Limb (tissue), 2 donors: ENCODE results near the gene RBM45.
"Not testable (repeated sequence)": the region's sequence is repeated elsewhere in the genome, so short reads cannot be mapped to it uniquely, and the experiment has no call there.

Experiments
- DNase-seq, 2 donors: peaks; one replicate each; pipeline ENCODE4 v3.0.0-alpha.2; 2016; ENCODE audit errors: extremely low spot score in 2 of 2

RBM45 gene, protein sequence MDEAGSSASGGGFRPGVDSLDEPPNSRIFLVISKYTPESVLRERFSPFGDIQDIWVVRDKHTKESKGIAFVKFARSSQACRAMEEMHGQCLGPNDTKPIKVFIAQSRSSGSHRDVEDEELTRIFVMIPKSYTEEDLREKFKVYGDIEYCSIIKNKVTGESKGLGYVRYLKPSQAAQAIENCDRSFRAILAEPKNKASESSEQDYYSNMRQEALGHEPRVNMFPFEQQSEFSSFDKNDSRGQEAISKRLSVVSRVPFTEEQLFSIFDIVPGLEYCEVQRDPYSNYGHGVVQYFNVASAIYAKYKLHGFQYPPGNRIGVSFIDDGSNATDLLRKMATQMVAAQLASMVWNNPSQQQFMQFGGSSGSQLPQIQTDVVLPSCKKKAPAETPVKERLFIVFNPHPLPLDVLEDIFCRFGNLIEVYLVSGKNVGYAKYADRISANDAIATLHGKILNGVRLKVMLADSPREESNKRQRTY

DNA sequence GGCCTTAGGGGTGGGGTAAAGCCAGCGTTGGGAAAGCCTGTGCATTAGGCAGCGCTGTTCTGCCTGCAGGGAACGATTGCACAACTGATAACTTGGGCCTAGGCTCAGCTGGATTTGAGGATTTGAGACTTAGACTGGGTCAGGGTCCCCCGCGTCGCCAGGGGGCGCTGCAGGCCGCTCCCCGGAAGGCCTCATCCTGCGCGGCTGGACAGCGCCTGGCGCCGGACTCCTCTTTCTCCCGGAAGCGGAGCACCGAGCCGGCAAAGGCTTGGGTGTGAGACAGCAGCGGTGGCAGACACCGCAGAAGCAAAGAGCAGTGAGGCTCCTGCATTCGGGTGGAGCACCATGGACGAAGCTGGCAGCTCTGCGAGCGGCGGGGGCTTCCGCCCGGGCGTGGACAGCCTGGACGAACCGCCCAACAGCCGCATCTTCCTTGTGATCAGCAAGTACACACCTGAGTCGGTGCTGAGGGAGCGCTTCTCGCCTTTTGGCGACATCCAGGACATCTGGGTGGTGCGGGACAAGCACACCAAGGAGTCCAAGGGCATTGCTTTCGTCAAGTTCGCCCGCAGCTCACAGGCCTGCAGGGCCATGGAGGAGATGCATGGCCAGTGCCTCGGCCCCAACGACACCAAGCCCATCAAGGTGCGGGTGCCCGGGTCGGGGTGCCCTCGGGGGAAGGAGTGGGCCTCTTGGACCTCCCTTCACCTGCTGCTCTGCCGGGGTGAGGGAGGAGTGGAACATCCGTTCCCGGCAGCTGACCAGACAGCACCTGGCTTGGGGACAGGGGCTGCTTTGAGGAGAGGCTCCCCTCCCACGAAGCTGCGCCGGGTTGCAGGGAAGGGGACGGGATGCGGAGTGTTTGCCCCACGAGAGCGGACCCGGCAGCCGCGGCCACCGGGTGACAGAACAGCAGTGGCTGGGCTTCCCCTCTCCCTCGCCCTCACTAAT lies at the start of gene RBM45:
Gene RBM45 (plus strand): TSS at position 236 of the 951 bp plus-strand sequence. CDS start 110 bp downstream, at position 346.
- peak; percentile 89 to 94 for DNase-seq

DNA sequence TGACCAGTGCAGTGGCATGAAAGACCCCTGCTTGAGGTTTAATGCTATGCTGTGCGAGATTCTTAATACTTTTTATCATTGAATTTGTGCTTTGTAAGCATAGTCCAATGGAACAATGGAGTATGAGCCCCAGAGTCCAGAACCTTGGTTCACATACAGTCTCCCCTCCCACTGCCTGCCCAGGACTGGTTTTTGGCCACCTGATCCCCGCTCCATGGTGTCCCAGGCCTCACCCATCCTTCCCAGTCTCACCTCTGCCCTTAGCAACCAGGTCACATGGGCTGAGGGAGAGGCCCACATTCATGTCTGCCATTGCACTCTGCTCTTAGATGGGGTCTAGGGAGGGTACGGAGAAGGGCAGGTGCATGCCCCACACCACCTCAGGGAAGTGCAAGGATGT lies 45.9 kb upstream of the RBM45 start:
- no peak for DNase-seq

DNA sequence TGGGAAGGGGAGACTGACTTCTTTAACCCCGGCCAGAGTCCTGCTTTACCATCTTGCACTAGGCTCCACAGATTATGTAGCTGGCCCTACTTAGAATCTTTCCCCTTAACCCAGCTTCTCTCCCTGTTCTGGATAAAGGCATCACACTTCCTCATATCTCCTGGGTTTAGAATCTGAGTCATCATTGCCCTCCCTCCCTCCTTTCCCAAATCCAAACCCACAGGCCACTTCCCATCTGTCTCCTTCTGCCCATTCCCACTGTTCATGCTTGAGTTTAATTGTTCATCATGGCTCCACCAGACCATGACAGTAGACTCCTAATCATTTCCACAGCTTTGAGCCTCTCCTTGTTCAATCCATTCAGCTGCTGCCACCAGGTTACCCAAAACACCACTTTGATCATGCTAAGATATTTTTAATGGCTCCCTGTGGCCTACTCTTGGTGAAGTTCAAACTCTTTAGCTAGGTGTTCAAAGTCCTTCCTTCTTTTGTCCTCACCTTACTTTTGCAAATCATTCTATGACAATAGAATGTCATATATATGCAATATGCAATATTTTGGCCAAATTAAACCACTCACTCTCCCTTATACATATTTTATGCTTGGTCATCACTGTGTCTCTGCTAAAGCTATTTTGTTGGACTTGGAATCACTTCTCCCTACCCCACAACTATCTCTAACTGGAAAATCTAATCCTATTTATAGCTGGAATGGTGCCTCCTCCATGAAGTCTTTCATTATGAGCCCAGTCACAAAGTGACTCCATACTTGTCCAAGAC lies 45.2 kb upstream of the RBM45 start:
- no peak for DNase-seq

DNA sequence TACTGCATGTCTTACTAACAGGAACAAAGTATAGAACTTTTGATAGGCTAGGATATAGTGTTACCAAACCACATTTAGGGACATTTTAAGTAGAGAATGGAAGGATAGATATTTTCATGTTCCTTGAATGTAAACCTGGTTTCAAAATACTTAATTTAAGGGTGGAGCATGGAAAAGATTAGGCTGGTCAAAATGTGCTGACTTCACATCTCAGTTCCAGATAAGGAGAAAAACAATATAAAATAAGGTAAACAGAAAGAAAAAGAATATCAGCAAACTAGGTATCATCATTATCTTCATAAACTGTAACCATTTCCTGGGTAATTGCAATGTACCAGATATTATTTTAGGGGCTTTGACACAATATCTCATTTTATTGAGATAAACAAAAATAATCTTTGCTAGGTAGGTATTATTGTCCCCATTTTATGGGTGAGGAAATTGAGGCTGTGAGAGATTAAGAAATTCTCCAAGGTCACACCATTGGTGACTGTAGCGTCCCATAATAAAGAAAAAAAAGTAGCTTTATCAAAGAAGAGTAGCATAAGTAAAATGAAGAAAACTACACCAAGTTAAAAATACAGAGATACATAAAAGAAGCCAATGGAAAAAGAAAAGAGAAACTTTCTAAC lies 43.3 kb upstream of the RBM45 start:
- DNase-seq: no peak

DNA sequence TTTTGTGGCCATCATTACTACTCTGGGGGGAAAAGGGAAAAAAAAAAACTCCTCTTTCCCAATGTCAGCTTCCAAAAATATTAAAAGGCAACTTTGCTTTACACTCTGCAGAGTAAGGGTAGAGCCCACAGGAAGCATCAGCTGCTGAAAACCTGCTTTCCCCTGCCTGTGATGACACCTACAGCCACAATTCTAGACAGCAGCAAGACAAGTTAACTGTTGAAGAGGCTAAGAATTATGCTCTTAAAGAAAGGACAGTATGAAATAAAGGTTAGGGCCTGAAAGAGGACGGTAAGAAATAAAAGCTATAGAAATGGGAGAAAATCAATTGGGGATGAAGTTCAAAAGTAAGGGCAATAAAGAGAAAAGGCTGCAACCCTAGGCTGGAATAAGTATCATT lies 42.7 kb upstream of the RBM45 start:
- DNase-seq: no peak

DNA sequence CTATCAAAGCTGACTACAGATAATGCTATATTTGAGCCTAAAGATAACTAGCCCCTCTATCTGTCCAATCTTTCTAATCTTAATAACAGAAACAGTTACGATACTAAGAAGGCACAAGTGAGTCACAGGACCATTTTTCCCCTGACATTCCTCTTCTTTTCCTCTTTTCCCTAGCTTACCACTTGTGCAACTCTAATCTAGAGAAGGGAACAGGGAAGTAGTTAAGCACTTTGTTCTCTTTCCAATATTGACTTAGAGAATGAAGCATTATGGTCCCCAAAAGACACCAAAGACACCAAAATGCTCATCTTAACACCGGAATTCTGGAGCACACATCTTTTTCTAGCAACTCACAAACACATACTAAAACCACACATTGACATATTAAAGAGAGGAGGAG lies 41.4 kb upstream of the RBM45 start:
- DNase-seq: no peak

DNA sequence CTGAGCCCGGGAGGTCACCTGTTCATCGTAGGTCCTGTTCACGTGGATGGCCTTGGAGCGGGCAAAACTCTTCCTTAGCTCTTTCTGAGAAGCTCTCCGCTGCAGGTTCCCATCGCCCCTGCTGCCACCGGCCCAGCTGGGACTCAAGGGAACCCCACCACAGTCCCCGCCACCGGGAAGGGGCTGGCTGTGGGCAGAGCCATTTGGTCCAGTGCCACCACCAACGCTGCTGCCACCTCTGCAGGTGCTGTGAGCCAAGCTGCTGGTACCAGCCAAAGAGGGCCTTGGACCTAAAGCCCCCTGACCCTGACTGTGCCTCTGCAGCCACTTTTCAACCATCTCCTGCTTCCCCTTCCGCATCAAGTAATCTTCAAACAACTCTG lies 40.2 kb upstream of the RBM45 start:
- DNase-seq: no peak

DNA sequence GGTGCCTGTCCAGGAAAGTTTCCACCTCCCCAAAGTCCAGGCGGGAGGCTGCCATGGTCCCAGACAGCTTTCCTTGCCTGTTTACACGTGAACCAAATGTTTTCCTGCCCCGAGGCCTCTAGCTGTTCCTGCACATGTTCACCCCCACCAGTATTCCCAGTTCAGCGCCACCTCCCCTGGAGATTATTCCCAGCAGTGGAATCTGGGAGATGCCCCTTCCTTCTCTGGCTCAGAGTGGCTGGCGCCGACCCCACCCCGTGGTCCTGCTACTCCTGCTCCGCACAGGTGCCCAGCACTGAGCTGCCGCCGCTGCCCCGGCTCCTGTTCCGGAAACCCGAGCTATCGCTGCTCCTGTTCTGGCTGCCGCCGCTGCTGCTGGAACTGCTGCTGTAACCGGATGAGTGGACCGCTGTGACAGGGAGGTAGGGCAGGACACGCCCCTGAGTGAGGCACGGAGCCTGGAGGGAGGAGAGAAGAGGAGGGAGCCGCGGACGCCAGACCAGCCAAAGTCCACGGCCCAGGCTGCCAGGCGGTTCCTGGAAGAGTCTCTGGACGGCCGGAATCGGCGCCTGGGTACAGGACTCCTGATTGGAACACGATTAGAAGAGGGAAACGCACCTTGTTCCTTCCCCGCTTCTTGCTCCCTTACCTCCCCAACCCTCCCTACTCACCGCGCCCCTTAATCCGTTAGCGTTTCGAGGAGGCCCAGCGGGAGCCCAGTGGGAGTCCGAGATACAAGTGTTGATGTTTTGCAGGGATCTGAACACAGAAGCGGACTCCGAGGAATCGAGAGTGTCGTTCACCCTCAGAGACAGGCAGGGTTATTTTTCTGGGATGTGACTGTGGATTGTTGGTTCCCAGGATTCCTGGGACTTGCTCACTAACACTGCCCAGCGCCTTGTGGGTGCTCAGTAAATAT lies 39.6 kb upstream of the RBM45 start, which contains the start of gene PDE11A:
Gene PDE11A (minus strand): TSS at position 395 of the 919 bp plus-strand sequence. CDS start 340 bp downstream, at position 55.
- peak; percentile 56 to 76 for DNase-seq

DNA sequence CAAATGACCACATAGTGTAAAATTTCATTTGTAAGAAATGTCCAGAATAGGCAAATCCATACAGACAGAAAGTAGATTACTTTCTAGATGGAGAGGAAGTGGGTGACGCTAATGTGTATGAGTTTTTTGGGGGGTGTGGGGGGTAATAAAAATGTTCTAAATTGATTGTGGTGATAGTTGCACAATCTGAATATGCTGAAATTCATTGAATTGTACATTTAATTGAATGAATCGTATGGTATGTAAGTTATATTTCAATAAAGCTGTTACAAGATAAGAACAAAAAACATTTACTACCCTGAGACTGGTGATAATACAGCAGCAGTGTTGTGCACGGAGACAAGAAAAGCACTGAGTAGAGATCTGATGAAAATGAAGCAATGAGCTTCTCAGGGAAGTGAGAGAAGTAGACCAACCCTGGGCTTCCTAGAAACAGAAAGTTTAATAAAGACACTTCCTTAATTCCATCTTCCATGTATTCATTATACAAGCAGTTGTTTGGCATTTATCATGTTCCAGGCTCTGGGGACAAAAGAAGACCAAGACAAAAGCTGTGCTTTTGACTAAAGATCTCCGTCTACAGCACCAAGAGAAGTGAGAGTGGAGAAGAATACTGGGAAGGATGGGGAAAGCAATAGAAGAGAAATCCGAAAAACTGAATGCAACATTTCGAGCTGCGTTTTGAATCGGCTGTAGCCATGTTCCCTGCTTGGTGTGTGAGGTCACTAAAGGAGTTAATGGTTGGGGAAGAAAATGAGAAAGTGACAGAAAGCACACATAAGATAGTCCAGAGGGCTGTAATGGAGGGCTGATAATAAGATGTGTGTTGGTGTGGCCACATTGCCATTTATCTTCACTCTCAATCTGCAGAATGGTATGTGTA lies 37.9 kb upstream of the RBM45 start:
- DNase-seq: no peak

DNA sequence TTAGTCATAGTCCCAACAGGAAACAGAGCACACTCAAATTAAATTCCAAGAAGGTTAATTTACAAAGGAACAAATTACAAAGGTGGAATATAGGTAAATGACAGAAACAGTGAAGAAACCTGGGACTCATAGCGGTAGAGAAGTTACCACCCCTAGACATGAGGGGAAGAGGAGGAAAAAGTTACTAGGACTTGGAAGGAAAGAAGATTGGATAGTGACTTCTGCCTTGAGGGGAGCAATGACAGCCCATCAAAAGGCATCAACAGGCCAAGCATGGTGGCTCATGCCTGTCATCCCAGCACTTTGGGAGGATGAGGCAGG lies 37.3 kb upstream of the RBM45 start:
- no peak for DNase-seq

DNA sequence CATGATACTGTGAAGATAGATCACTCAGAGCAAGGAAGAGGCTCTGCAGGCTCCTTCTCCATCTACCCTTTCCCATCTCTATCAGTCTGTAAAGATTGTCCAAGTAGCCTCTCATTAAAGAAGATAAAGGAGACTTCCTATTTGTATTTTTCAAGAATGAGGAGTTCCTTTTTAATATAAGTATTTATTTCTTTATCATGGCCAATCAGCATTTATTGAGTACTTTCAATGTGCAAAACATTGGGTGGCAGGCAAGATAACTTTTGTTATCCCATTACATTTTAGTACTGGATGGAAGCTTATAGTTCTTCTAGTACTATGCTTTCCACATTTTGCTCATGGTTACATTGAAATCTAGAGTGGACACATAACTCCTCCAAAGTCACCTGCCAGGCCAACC lies 36.1 kb upstream of the RBM45 start:
- DNase-seq: no peak

DNA sequence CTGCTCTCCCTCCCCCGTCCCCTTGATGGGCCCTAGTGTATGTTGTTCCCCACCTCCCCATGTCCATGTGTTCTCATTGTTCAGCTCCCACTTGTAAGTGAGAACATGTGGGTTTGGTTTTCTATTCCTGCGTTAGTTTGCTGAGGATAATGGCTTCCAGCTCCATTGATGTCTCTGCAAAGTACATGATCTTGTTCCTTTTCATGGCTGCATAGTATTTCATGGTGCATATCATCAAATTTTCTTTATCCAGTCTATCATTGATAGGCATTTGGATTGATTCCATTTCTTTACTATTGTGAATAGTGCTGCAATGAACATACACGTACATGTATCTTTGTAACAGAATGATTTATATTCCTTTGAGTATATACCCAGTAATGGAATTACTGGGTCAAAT lies 33.0 kb upstream of the RBM45 start:
- not testable (repeated sequence) for DNase-seq

DNA sequence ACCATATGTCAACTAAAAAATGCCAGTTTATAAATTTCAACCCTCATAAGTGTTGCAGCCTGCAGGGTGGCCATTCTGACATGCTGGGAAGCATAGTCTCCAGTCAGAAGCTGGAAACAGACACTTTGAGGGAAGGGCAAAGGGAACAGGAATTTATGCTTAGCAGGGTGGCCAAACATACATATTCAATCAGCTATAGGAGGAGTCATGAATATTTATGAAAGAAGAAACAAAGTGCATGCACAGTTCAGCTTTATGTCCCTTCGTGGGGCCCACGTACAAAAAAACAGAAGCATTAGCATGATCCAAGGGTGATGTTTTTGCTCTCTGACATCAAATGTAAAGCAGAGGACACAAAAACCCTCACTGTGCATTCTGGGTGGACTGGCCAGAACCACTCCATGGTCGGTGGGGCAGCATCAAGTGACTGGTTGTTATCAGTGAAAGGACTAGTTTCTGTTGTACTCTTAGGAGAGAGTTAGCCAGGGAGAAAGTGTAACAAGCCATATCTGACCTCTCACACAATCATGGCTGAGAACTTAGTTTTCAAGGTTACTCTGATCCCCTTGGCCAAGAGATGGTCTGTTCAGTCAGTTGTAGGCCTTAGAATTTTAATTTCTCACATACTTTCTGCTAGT lies 29.7 kb upstream of the RBM45 start:
- DNase-seq: no peak

DNA sequence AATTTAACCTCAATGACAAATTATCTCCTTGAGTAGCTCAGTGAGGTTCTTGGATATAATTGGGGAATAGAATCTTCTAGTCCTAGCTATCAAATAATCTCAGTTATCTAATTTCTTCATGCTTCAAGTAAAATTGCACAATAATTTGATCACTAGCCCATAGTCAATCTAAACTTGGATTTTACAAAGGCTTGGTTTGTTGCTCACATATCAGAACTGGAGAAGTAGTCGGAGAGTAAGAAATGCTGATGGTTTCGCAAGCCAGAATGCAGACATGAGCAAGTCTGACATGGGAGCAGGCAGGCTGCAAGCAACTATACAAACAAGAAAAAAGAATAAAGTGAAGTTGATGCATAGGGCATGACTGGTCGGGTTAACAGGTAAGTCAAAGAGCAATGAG lies 28.0 kb upstream of the RBM45 start:
- no peak for DNase-seq

DNA sequence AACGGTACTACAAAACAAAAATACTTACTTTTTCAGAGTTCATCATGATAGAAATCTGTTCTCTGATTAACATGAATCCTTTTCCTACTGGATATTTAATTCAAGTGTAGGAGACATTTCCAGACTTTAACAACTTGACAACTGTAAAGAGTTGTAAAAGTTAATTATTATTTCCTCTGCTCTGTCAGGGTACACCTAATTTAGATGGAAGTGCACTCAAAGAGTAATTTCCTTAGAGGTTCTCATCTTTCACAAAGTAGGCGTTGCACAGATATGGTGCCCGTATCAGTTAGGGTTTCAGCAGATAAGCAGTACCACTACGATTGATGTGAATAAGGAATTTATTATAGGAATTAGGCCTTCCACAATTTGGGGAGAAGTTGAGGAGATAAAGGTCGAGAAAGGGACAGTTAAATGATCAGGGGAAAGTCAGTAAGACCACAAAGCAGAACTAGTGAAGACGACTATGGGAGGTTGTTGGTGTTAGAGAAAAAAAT lies 23.4 kb upstream of the RBM45 start:
- no peak for DNase-seq

DNA sequence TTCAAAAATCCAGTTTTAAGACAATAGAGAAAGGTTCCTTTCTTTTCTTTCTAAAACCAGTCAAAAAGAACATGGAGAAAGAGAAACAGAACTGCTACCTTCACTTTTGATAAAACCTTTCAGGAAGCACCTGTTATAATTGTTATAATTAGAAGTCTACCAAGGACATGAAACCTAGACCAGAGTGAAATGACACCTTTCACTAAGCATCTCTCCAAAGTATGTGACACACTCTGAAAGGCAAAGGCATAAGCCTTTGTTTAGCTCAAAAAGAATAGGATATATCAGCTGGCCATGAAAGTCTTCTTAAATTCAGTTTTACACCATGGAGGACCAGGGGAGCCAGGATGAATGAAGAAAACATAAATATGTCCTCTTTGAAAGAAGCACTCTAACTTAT lies 18.8 kb upstream of the RBM45 start:
- no peak for DNase-seq

DNA sequence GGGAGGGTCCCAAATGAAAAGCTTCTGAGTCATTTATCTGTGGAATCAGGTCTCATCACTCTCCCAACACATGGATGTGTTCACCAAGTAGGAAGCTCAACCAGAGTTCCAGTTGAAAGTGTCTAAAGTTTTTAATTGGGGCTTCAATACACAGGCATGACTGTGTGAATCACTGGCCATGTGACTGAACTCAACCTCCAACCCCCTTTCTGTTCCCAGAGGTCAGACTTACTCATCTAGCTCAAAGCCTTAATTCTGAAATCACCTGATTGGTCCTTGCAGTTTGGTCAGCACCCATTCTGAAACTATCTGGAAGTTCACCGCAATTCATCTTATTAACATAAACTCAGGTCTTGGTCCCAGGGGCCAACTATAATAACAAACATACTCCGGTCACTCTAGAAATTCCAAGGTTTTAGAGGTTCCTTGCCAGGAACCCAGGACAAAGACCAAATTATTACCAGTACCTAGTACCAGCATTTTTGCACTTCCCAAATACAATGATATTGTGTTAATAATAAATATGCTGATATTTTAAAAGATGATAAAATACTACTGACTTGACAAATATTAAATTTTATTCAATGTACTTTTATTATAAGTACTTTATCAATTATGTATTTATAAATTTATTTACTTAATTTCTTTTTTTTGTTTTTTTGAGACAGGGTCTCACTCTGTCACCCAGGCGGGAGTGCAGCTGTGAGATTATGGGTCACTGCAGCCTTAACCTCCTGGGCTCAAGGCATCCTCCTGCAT lies 10.7 kb upstream of the RBM45 start:
- no peak for DNase-seq

DNA sequence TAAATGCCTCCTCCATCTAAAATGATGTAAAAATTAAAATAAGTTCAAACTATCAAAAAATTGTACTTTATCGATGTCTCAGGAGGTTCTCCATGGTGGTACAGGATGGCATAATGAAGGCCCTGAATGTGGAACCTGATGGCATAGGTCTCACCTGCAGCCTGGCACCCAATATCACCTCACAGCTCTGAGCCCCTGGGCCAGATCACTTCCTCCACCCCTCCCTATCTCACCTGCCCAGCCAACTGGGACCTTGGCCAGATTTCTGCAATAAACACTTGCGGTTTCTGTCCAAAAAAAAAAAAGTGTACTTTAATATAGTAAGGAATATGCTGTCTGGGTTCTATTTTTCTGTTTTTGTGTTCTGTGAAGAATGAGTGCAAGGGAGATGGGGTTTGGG lies 6.7 kb upstream of the RBM45 start:
- DNase-seq: no peak
